ENCODE results near the gene SEC61A1.

The SEC61A1 gene

GRCh38 chr3:128051837-128052594 is at the start of gene SEC61A1 (continued):
- TF ChIP-seq, protein P1, sequence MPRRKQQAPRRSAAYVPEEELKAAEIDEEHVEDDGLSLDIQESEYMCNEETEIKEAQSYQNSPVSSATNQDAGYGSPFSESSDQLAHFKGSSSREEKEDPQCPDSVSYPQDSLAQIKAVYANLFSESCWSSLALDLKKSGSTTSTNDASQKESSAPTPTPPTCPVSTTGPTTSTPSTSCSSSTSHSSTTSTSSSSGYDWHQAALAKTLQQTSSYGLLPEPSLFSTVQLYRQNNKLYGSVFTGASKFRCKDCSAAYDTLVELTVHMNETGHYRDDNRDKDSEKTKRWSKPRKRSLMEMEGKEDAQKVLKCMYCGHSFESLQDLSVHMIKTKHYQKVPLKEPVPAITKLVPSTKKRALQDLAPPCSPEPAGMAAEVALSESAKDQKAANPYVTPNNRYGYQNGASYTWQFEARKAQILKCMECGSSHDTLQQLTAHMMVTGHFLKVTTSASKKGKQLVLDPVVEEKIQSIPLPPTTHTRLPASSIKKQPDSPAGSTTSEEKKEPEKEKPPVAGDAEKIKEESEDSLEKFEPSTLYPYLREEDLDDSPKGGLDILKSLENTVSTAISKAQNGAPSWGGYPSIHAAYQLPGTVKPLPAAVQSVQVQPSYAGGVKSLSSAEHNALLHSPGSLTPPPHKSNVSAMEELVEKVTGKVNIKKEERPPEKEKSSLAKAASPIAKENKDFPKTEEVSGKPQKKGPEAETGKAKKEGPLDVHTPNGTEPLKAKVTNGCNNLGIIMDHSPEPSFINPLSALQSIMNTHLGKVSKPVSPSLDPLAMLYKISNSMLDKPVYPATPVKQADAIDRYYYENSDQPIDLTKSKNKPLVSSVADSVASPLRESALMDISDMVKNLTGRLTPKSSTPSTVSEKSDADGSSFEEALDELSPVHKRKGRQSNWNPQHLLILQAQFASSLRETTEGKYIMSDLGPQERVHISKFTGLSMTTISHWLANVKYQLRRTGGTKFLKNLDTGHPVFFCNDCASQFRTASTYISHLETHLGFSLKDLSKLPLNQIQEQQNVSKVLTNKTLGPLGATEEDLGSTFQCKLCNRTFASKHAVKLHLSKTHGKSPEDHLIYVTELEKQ (tag by site-specific recombination; IDR thresholded peaks at IDR 0.05; ENCODE audit: borderline replicate concordance): peak; percentile 37; the same call in 1 of the 2 replicates
- TF ChIP-seq ZFP37 (tag by site-specific recombination; IDR thresholded peaks at IDR 0.05): no peak
- TF ChIP-seq GLIS1 (tag by site-specific recombination; IDR thresholded peaks at IDR 0.05): no peak
- TF ChIP-seq MYNN (tag by site-specific recombination; IDR thresholded peaks at IDR 0.05; ENCODE audit: borderline replicate concordance): no peak
- TF ChIP-seq KLF9 (tag by site-specific recombination; IDR thresholded peaks at IDR 0.05; ENCODE audit: low read depth): peak; percentile 93
- no peak for TF ChIP-seq ZNF391 (tag by site-specific recombination; IDR thresholded peaks at IDR 0.05; ENCODE audit: borderline replicate concordance, low read depth)
- no peak for TF ChIP-seq SP3 (tag by site-specific recombination; IDR thresholded peaks at IDR 0.05)
- no peak for TF ChIP-seq ZNF548 (tag by site-specific recombination; IDR thresholded peaks at IDR 0.05)
- TF ChIP-seq ZNF76 (tag by site-specific recombination; IDR thresholded peaks at IDR 0.05; ENCODE audit: borderline replicate concordance, low read depth): peak; percentile 92
- no peak for TF ChIP-seq ZSCAN18 (tag by site-specific recombination; IDR thresholded peaks at IDR 0.05)
- peak; percentile 83 for TF ChIP-seq ZNF449 (tag by site-specific recombination; IDR thresholded peaks at IDR 0.05)
- TF ChIP-seq, protein P2, sequence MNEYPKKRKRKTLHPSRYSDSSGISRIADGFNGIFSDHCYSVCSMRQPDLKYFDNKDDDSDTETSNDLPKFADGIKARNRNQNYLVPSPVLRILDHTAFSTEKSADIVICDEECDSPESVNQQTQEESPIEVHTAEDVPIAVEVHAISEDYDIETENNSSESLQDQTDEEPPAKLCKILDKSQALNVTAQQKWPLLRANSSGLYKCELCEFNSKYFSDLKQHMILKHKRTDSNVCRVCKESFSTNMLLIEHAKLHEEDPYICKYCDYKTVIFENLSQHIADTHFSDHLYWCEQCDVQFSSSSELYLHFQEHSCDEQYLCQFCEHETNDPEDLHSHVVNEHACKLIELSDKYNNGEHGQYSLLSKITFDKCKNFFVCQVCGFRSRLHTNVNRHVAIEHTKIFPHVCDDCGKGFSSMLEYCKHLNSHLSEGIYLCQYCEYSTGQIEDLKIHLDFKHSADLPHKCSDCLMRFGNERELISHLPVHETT (tag by site-specific recombination; IDR thresholded peaks at IDR 0.05): no peak
- no peak for TF ChIP-seq ZBTB44 (tag by site-specific recombination; IDR thresholded peaks at IDR 0.05)
- TF ChIP-seq ZNF747 (tag by site-specific recombination; IDR thresholded peaks at IDR 0.05): no peak
- TF ChIP-seq ZBTB11 (tag by site-specific recombination; conservative IDR thresholded peaks at IDR 0.05; ENCODE audit: low read depth): peak; percentile 52; the same call in 1 of the 2 replicates
- TF ChIP-seq ZNF792 (tag by site-specific recombination; IDR thresholded peaks at IDR 0.05): no peak
- 0 out of 2 replicates have a peak, but pooled peaks have one; percentile 11 for TF ChIP-seq ZIC2 (tag by site-specific recombination; IDR thresholded peaks at IDR 0.05)
- peak; percentile 89 for TF ChIP-seq ZBTB26 (tag by site-specific recombination; optimal IDR thresholded peaks at IDR 0.05)
- TF ChIP-seq ZNF785 (tag by site-specific recombination; IDR thresholded peaks at IDR 0.05): no peak
- TF ChIP-seq MEIS1 (CRISPR knock-in tag; IDR thresholded peaks at IDR 0.05; ENCODE audit: borderline replicate concordance): no peak
- 0 out of 2 replicates have a peak, but pooled peaks have one; percentile 25 for TF ChIP-seq REPIN1 (tag by site-specific recombination; IDR thresholded peaks at IDR 0.05; ENCODE audit: low read depth)
- no peak for TF ChIP-seq ZNF266 (tag by site-specific recombination; IDR thresholded peaks at IDR 0.05; ENCODE audit: low read depth)
- TF ChIP-seq ZNF10 (tag by site-specific recombination; IDR thresholded peaks at IDR 0.05): peak; percentile 94
- no peak for TF ChIP-seq ZNF311 (tag by site-specific recombination; IDR thresholded peaks at IDR 0.05; ENCODE audit: borderline replicate concordance)
